Endodermal cell (in vitro differentiated cells): Measurements from ENCODE around the gene C19orf67. TPM values are rescaled to one million over a fixed set of nuclear protein-coding genes. Genes with fewer than 3 reads are reported as not detected.

Experiments
- DNase-seq: peaks from one replicate; pipeline ENCODE4 v3.0.0-alpha.2; 2017
- H3K27ac ChIP-seq: 2 replicates; pipeline ENCODE4 v1.5.1; 2013; ENCODE audit warnings: mild to moderate bottlenecking, low read depth, low read length, moderate library complexity
- H3K27me3 ChIP-seq: 2 replicates; pipeline ENCODE4 v1.6.1; 2013; ENCODE audit warnings: mild to moderate bottlenecking, low read length, moderate library complexity; ENCODE audit not compliant: insufficient read depth, control insufficient read depth, poor library complexity, severe bottlenecking
- H3K36me3 ChIP-seq: 2 replicates; pipeline ENCODE4 v1.7.0; 2013; ENCODE audit warnings: mild to moderate bottlenecking, low read length, moderate library complexity; ENCODE audit not compliant: control insufficient read depth, insufficient read depth
- H3K4me1 ChIP-seq: one replicate; pipeline ENCODE4 v1.7.0; 2013; ENCODE audit warnings: low read length; ENCODE audit not compliant: control insufficient read depth, insufficient read depth
- H3K4me3 ChIP-seq: 2 replicates; pipeline ENCODE4 v1.5.1; 2013; ENCODE audit warnings: mild to moderate bottlenecking, low read length, moderate library complexity
- H3K9ac ChIP-seq: 2 replicates; pipeline ENCODE4 v1.6.1; 2013; ENCODE audit warnings: mild to moderate bottlenecking, low read length, moderate library complexity; ENCODE audit not compliant: poor library complexity, severe bottlenecking; ENCODE audit errors: extremely low read depth
- H3K9me3 ChIP-seq: 2 replicates; pipeline ENCODE4 v1.6.1; 2013; ENCODE audit warnings: mild to moderate bottlenecking, low read length, moderate library complexity; ENCODE audit not compliant: control insufficient read depth
- H3K27ac Mint-ChIP-seq: 2 replicates; pipeline ENCODE4 v1.8.0; 2020; ENCODE audit warnings: mixed read lengths
- H3K27me3 Mint-ChIP-seq: 2 replicates; pipeline ENCODE4 v1.8.0; 2021; ENCODE audit warnings: mild to moderate bottlenecking, mixed read lengths; ENCODE audit not compliant: insufficient read depth
- H3K36me3 Mint-ChIP-seq: 2 replicates; pipeline ENCODE4 v1.8.0; 2020; ENCODE audit warnings: low read depth, mixed read lengths
- H3K4me1 Mint-ChIP-seq: 2 replicates; pipeline ENCODE4 v1.8.0; 2020; ENCODE audit warnings: mixed read lengths
- H3K4me3 Mint-ChIP-seq: 2 replicates; pipeline ENCODE4 v1.8.0; 2020; ENCODE audit warnings: mild to moderate bottlenecking, moderate library complexity, mixed read lengths
- H3K9me3 Mint-ChIP-seq: 2 replicates; pipeline ENCODE4 v1.8.0; 2020; ENCODE audit warnings: mild to moderate bottlenecking, mixed read lengths
- CTCF ChIP-seq: fragments of 200-600 bp; sonication (generic); conservative IDR thresholded peaks from 2 replicates; pipeline ENCODE4 v1.5.0; 2021; ENCODE audit warnings: antibody characterized with exemption, mild to moderate bottlenecking
- WGBS, 2 experiments: methylation state at CpG; one replicate each; pipeline versions ENCODE4 v1.1.5 to v1.1.7; 2013; ENCODE audit warnings: missing lambda C conversion rate in 2 of 2, mixed read lengths in 1 of 2; ENCODE audit not compliant: insufficient coverage in 1 of 2, insufficient read length in 1 of 2; 5-methylcytosine and 5-hydroxymethylcytosine counted together
- total RNA-seq, 2 donors: library from RNA; stranded (reverse); fragmentation: NEBNext Ultra II Directional in 1 of 2; extraction: Animal tissue kit (Norgen Biotek cat#: 25700) in 1 of 2; gene quantifications; 2 replicates in 1 of 2; 3 replicates in 1 of 2; pipeline ENCODE4 v1.2.1, GENCODE V29; 2021

The C19orf67 gene
- total RNA-seq, 2 donors from 2014 or later, result 0.73 to 1.1 TPM

GRCh38 chr19:14073925-14074838 lies 11.4 kb downstream of the C19orf67 start:
- TF ChIP-seq CTCF, result no peak
- peak overlapping the region; percentile 87 for H3K4me3 ChIP-seq
- H3K4me1 ChIP-seq, result no peaks in the 10 kb centered on the region
- H3K4me3 Mint-ChIP-seq, result peak overlapping the region; percentile 71
- no peak for DNase-seq
- peak overlapping the region; percentile 74 for H3K27ac Mint-ChIP-seq
- WGBS, 2 experiments, result 15 to 18% methylated on average over 28 to 44 of the region's 44 CpGs
- no peaks in the 10 kb centered on the region for H3K9me3 ChIP-seq
- H3K9ac ChIP-seq, result peak overlapping the region; percentile 6
- H3K27me3 Mint-ChIP-seq, result peaks cover 61% of the 10 kb centered on the region
- peaks cover 42% of the 10 kb centered on the region for H3K27me3 ChIP-seq
- no peaks in the 10 kb centered on the region for H3K36me3 Mint-ChIP-seq
- no peaks in the 10 kb centered on the region for H3K9me3 Mint-ChIP-seq
- H3K27ac ChIP-seq, result no peak overlapping the region
- peaks cover 1% of the 10 kb centered on the region for H3K4me1 Mint-ChIP-seq
- H3K36me3 ChIP-seq, result no peaks in the 10 kb centered on the region

DNA sequence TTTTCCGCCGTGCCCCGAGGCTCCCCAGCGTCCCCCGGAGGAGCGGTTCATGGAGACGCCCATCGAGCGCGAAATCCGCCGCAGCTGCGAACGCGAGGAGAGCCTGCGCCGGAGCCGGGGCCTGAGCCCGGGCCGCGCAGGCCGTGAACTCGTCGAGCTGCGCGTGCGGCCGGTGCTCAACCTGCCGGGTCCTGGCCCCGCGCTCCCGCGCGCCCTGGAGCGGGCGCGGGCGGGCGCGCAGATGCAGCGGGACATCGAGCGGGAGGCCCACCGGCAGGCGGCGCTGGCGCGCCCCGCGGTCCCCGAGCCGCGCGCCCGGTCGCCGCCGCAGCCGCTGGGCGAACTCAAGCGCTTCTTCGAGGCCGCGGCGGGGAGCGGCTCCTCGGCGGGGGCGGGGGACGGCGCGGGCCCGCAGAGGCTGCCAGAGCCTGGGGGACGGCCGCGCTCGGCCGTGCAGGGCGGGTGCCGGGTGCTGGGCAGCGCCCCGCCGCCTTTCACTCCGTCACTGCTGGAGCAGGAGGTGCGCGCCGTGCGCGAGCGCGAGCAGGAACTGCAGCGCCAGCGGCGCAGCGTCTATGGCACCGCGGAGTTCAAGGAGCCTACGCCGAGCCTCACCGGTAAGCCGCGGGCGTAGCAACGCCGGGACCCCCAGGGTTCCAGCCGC lies 12.2 kb downstream of the C19orf67 start:
- H3K36me3 Mint-ChIP-seq, result no peaks in the 10 kb centered on the region
- peak overlapping the region; percentile 6 for H3K9ac ChIP-seq
- peaks cover 42% of the 10 kb centered on the region for H3K27me3 ChIP-seq
- H3K9me3 Mint-ChIP-seq, result no peaks in the 10 kb centered on the region
- WGBS, 2 experiments, result 0% methylated on average over 41 to 106 of the region's 106 CpGs
- H3K9me3 ChIP-seq, result no peaks in the 10 kb centered on the region
- H3K4me3 ChIP-seq, result peak overlapping the region; percentile 87
- TF ChIP-seq CTCF, result peak; percentile 64
- H3K27ac ChIP-seq, result no peak overlapping the region
- H3K36me3 ChIP-seq, result no peaks in the 10 kb centered on the region
- peaks cover 59% of the 10 kb centered on the region for H3K27me3 Mint-ChIP-seq
- H3K27ac Mint-ChIP-seq, result no peak overlapping the region
- H3K4me1 Mint-ChIP-seq, result peaks cover 1% of the 10 kb centered on the region
- peak; percentile 87 for DNase-seq
- no peaks in the 10 kb centered on the region for H3K4me1 ChIP-seq
- H3K4me3 Mint-ChIP-seq, result peak overlapping the region; percentile 71

DNA sequence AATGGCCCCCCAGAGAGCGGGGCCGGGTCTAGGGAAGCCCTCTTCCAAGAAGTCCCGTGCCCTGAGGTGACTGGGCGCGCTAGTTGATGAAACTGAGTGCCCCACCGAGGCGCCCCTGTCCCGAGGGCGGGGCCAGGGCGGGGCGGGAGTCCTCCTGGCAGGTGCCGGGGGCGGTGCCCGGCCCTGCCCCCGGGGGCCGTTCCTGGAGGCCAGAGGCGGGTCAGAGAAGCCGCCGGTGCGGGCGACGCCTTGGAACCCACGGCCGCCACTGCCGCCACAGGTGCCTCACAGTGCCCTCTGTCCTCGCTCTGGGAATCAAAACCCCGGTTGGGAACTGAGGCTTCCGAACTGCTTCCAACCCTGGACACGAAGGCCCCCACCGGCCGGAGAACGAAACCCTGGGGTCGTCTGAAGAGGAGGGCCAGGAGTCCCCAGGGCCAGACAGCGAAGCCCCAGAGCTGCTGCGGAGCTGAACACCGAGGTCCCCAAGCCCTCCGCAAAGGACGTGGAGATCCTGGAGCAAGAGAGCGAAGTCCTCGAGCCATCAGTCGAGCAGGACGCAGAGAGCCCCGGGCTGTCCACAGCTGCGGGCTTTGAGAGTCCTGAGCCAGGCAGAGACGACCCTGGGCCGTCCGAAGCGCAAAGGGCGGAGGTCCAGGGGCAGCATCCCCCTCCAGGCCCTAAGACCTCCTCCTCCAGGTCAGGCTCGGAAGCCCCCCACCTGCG lies 12.9 kb downstream of the C19orf67 start, which contains the start of gene MISP3:
Gene MISP3 (plus strand): TSS at position 252 of the 726 bp plus-strand sequence. CDS start 524 bp downstream, outside the sequence.
- WGBS, 2 experiments, result 5 to 6% methylated on average over 35 to 51 of the region's 51 CpGs
- Histone ChIP-seq H3K27ac (no peak within 1 kb of the TSS), H3K4me1 (no peaks in the 10 kb centered on the region), H3K9ac (peak within 1 kb of the TSS; percentile 6), H3K36me3 (no peaks in the 10 kb centered on the region), H3K9me3 (no peaks in the 10 kb centered on the region), H3K27me3 (peaks cover 42% of the 10 kb centered on the region), H3K4me3 (peak within 1 kb of the TSS; percentile 87)
- DNase-seq, result peak; percentile 81
- Mint-ChIP-seq H3K27me3 (peaks cover 57% of the 10 kb centered on the region), H3K9me3 (no peaks in the 10 kb centered on the region), H3K4me3 (peak within 1 kb of the TSS; percentile 71), H3K27ac (no peak within 1 kb of the TSS), H3K36me3 (no peaks in the 10 kb centered on the region), H3K4me1 (peaks cover 1% of the 10 kb centered on the region)
- no peak for TF ChIP-seq CTCF
